Muscle of back (tissue), 11 donors: ENCODE results near the gene TMEM247. TPM values are rescaled to one million over a fixed set of nuclear protein-coding genes. Genes with fewer than 3 reads are reported as not detected.
A peak's percentile ranks its signal among the peaks of the same experiment; 100 is the strongest.
"Not testable (repeated sequence)": the region's sequence is repeated elsewhere in the genome, so short reads cannot be mapped to it uniquely, and the experiment has no call there.

ENCODE experiments used
- DNase-seq, 3 donors: peaks; one replicate each; pipeline versions ENCODE4 v3.0.0 to v3.0.0-alpha.2; 2013
- polyA plus RNA-seq, 10 donors: library from polyadenylated mRNA; unstranded; fragments of 120-200 nt; gene quantifications; one replicate each; pipeline ENCODE4 v1.2.1, GENCODE V29; 2013; ENCODE audit not compliant: insufficient read length in 10 of 10

TMEM247 gene
- polyA plus RNA-seq, 10 donors, result not detected

GRCh38 chr2:46510598-46511177 lies 31.3 kb downstream of the TMEM247 start:
- no peak for DNase-seq

- DNase-seq, result no peak
Measured at GRCh38 chr2:46512185-46512584, 32.8 kb downstream of the TMEM247 start.

- DNase-seq, result no peak
Measured at GRCh38 chr2:46514738-46515137, 35.4 kb downstream of the TMEM247 start.

GRCh38 chr2:46517485-46517884 lies 38.1 kb downstream of the TMEM247 start:
- DNase-seq, result no peak

GRCh38 chr2:46518861-46519260 lies 39.5 kb downstream of the TMEM247 start:
- peak in 1 of 3 donors; percentile 55 for DNase-seq

- peak in 1 of 3 donors; percentile 35 for DNase-seq
Measured at GRCh38 chr2:46519265-46519664, 39.9 kb downstream of the TMEM247 start.

GRCh38 chr2:46520130-46520711 lies 40.9 kb downstream of the TMEM247 start:
- DNase-seq, result peak in 2 of 3 donors; percentile 53 to 75

- DNase-seq, result peak; percentile 67 to 76 (median 68)
Measured at GRCh38 chr2:46521215-46521683, 41.9 kb downstream of the TMEM247 start.

GRCh38 chr2:46522385-46522784 lies 43.0 kb downstream of the TMEM247 start:
- not testable (repeated sequence) for DNase-seq

GRCh38 chr2:46525522-46526155 lies 46.3 kb downstream of the TMEM247 start:
- DNase-seq, result no peak

GRCh38 chr2:46528880-46529279 lies 49.5 kb downstream of the TMEM247 start:
- DNase-seq, result no peak

GRCh38 chr2:46530639-46531038 lies 51.3 kb downstream of the TMEM247 start:
- DNase-seq, result no peak

GRCh38 chr2:46531863-46532262 lies 52.5 kb downstream of the TMEM247 start:
- DNase-seq, result no peak

Other genes starting within 250 kb of the TMEM247 start
- 10 to 100 TPM; 29.2 to 48.0 (median 38.0) TPM for gene EPAS1, start 182.2 kb upstream of the TMEM247 start, polyA plus RNA-seq
- gene RHOQ, start 62.9 kb downstream of the TMEM247 start, polyA plus RNA-seq, result 100 to 1,000 TPM in 4 of 10 donors, 10 to 100 TPM in 6; 69.6 to 114 (median 95.6) TPM
- 1 to 10 TPM; 4.8 to 9.5 (median 7.4) TPM for gene ATP6V1E2, start 63.0 kb downstream of the TMEM247 start, polyA plus RNA-seq
- 10 to 100 TPM; 21.4 to 36.8 (median 28.4) TPM for gene PIGF, start 137.5 kb downstream of the TMEM247 start, polyA plus RNA-seq
- 10 to 100 TPM; 13.1 to 17.3 (median 15.8) TPM for gene CRIPT, start 137.7 kb downstream of the TMEM247 start, polyA plus RNA-seq
- 10 to 100 TPM; 18.7 to 27.3 (median 21.9) TPM for gene SOCS5, start 219.7 kb downstream of the TMEM247 start, polyA plus RNA-seq